ENCODE results near the gene GPC6. TPM values are rescaled to one million over a fixed set of nuclear protein-coding genes. Genes with fewer than 3 reads are reported as not detected.

Gene GPC6
- total and polyA plus RNA-seq, 2 donors (not counting 1 experiment from before 2014, with no cell fraction given): not detected

DNA sequence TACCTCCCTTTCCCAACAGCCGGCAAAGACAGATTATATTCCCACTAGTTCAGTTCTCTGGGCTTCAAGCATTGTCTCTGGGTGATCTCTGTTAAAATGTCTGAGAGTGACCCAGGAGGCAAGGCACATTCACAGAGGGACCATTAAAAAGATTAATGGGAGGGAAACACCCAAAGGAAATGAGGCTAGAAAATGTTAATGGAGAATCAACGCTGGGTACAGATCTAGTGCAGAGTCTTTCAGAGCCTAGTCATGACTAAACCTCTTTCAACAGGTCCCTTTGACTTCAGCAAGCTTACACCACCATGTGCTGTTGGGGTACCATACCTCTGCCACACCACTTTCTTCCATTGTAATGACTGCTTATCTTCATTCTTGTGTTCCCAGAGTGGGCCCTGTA, 894.3 kb downstream of the GPC6 start:
- no CpG with 5 or more reads among the region's 2 CpGs for WGBS (ENCODE audit: insufficient coverage)
- intact Hi-C loops (cut with micrococcal nuclease): no loop called here
- no peak for ATAC-seq (ENCODE audit: low read depth)
- Mint-ChIP-seq H3K27ac (no peak overlapping the region), H3K4me1 (no peaks in the 10 kb centered on the region), H3K4me3 (no peak overlapping the region), H3K27me3 (no peaks in the 10 kb centered on the region), H3K9me3 (ENCODE audit: insufficient read depth) (no peaks in the 10 kb centered on the region)
- no peak for DNase-seq
- Histone ChIP-seq H3K4me1 (ENCODE audit: control insufficient read depth in 2 of 2, insufficient read depth in 2 of 2, low read length in 2 of 2) (no peaks in the 10 kb centered on the region), H3K27me3 (replicated peaks in 1 of 4; ENCODE audit: control extremely low read depth in 1 of 4, control insufficient read depth in 3 of 4, insufficient read depth in 4 of 4, low read length in 3 of 4) (no peaks in the 10 kb centered on the region), H3K4me2 (replicated peaks; ENCODE audit: low read depth, low read length, poor library complexity, severe bottlenecking) (no peak overlapping the region), H3K36me3 (replicated peaks in 1 of 2; ENCODE audit: control extremely low read depth in 1 of 2, control insufficient read depth in 1 of 2, extremely low read depth in 1 of 2, insufficient read depth in 2 of 2, low read length in 1 of 2) (no peaks in the 10 kb centered on the region), H3K9ac (ENCODE audit: low read length) (no peak overlapping the region), H3K4me3 (ENCODE audit: control extremely low read depth in 1 of 5, extremely low read depth in 1 of 5, insufficient read depth in 1 of 5, low read depth in 2 of 5, low read length in 4 of 5) (no peak overlapping the region), H3K27ac (ENCODE audit: low read length in 2 of 2) (no peak overlapping the region), H4K20me1 (ENCODE audit: control insufficient read depth, insufficient read depth, low read length, poor library complexity, severe bottlenecking) (no peaks in the 10 kb centered on the region), H3K9me3 (ENCODE audit: control extremely low read depth in 1 of 3, control insufficient read depth in 2 of 3, insufficient read depth in 1 of 3, low read length in 2 of 3) (no peaks in the 10 kb centered on the region), H2AFZ (ENCODE audit: insufficient read depth, low read depth, low read length, poor library complexity, severe bottlenecking) (no peak overlapping the region), H3K79me2 (ENCODE audit: control insufficient read depth, insufficient read depth, low read length) (no peaks in the 10 kb centered on the region)
- ChIA-PET CTCF (no interaction called here), POLR2A (no interaction called here)
- TF ChIP-seq, protein P1, sequence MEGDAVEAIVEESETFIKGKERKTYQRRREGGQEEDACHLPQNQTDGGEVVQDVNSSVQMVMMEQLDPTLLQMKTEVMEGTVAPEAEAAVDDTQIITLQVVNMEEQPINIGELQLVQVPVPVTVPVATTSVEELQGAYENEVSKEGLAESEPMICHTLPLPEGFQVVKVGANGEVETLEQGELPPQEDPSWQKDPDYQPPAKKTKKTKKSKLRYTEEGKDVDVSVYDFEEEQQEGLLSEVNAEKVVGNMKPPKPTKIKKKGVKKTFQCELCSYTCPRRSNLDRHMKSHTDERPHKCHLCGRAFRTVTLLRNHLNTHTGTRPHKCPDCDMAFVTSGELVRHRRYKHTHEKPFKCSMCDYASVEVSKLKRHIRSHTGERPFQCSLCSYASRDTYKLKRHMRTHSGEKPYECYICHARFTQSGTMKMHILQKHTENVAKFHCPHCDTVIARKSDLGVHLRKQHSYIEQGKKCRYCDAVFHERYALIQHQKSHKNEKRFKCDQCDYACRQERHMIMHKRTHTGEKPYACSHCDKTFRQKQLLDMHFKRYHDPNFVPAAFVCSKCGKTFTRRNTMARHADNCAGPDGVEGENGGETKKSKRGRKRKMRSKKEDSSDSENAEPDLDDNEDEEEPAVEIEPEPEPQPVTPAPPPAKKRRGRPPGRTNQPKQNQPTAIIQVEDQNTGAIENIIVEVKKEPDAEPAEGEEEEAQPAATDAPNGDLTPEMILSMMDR (IDR thresholded peaks at IDR 0.05): no peak
- TF ChIP-seq EZH2 (IDR thresholded peaks at IDR 0.05; ENCODE audit: borderline replicate concordance, insufficient read depth, low read depth, low read length, poor library complexity, severe bottlenecking): no peak

DNA sequence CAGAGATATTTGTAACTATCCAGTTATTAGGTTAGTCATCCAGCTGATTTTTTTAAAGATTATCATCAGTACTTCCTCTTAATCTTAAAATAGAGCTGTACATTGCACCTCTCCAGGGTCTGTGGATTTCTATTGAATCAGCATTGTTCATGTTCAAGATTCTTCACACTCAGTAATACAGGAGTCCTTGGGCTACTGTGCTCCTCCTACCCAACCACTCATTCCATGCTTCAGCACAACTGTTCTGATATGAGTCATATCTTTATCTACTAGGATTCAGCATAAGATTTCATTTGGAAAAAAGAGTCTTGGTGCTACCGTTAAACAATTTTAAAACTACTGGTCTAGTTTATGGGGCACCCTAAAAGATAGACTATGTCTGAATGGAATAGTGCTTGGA, 895.1 kb downstream of the GPC6 start:
- TF ChIP-seq, protein P1 (IDR thresholded peaks at IDR 0.05): no peak
- no peak for TF ChIP-seq EZH2 (IDR thresholded peaks at IDR 0.05; ENCODE audit: borderline replicate concordance, insufficient read depth, low read depth, low read length, poor library complexity, severe bottlenecking)
- WGBS (ENCODE audit: insufficient coverage): no CpG with 5 or more reads among the region's 1 CpG
- CTCF ChIA-PET: no interaction called here

More for the DNA sequence above, 895.1 kb downstream of the GPC6 start:
- Histone ChIP-seq H3K79me2 (ENCODE audit: control insufficient read depth, insufficient read depth, low read length) (no peaks in the 10 kb centered on the region), H3K9me3 (ENCODE audit: control extremely low read depth in 1 of 3, control insufficient read depth in 2 of 3, insufficient read depth in 1 of 3, low read length in 2 of 3) (no peaks in the 10 kb centered on the region), H2AFZ (ENCODE audit: insufficient read depth, low read depth, low read length, poor library complexity, severe bottlenecking) (no peak overlapping the region), H3K27ac (ENCODE audit: low read length in 2 of 2) (no peak overlapping the region), H3K27me3 (replicated peaks in 1 of 4; ENCODE audit: control extremely low read depth in 1 of 4, control insufficient read depth in 3 of 4, insufficient read depth in 4 of 4, low read length in 3 of 4) (no peaks in the 10 kb centered on the region), H3K4me3 (ENCODE audit: control extremely low read depth in 1 of 5, extremely low read depth in 1 of 5, insufficient read depth in 1 of 5, low read depth in 2 of 5, low read length in 4 of 5) (no peak overlapping the region), H3K4me1 (ENCODE audit: control insufficient read depth in 2 of 2, insufficient read depth in 2 of 2, low read length in 2 of 2) (no peaks in the 10 kb centered on the region), H3K9ac (ENCODE audit: low read length) (no peak overlapping the region), H3K36me3 (replicated peaks in 1 of 2; ENCODE audit: control extremely low read depth in 1 of 2, control insufficient read depth in 1 of 2, extremely low read depth in 1 of 2, insufficient read depth in 2 of 2, low read length in 1 of 2) (no peaks in the 10 kb centered on the region), H4K20me1 (ENCODE audit: control insufficient read depth, insufficient read depth, low read length, poor library complexity, severe bottlenecking) (no peaks in the 10 kb centered on the region), H3K4me2 (replicated peaks; ENCODE audit: low read depth, low read length, poor library complexity, severe bottlenecking) (no peak overlapping the region)
- Mint-ChIP-seq H3K9me3 (ENCODE audit: insufficient read depth) (no peaks in the 10 kb centered on the region), H3K27me3 (no peaks in the 10 kb centered on the region), H3K4me3 (no peak overlapping the region), H3K4me1 (no peaks in the 10 kb centered on the region), H3K27ac (no peak overlapping the region)
- intact Hi-C loops (cut with micrococcal nuclease): no loop called here
- no peak for ATAC-seq (ENCODE audit: low read depth)
- POLR2A ChIA-PET: no interaction called here
- no peak for DNase-seq

Data from B cell (primary cell).